A673 (cell line): Measurements from ENCODE around the gene LANCL2. TPM values are rescaled to one million over a fixed set of nuclear protein-coding genes. Genes with fewer than 3 reads are reported as not detected.
A peak's percentile ranks its signal among the peaks of the same experiment; 100 is the strongest.
"Not testable (repeated sequence)": the region's sequence is repeated elsewhere in the genome, so short reads cannot be mapped to it uniquely, and the experiment has no call there.

ENCODE experiments used
- BruUV-seq: library from RNA; stranded (reverse); fragments of 400-500 nt; replicated peaks from 2 replicates; lab custom pipeline; 2021; lab: Mats Ljungman, UMichigan
- CTCF ChIA-PET: fragments of 300-600 bp; sonication (Branson Sonifier 250); formaldehyde crosslinking; loops from one replicate; lab custom pipeline; 2022; ENCODE audit warnings: antibody characterized with exemption; lab: Charles Lee
- POLR2A ChIA-PET: fragments of 300-600 bp; sonication (Branson Sonifier 250); formaldehyde crosslinking; loops from one replicate; lab custom pipeline; 2022; ENCODE audit warnings: antibody characterized with exemption; ENCODE audit not compliant: low non-redundant PET; lab: Charles Lee
- DNase-seq: peaks from one replicate; pipeline ENCODE4 v3.0.0-alpha.2; 2015; ENCODE audit warnings: low spot score
- H3K27ac ChIP-seq: fragments of 200-600 bp; sonication (generic); 2 replicates; pipeline ENCODE4 v1.5.1; 2016; ENCODE audit warnings: mixed run types, low read depth, mild to moderate bottlenecking, mixed read lengths, antibody characterized with exemption, low read length; ENCODE audit not compliant: poor library complexity, severe bottlenecking
- H3K27me3 ChIP-seq: fragments of 200-600 bp; sonication (generic); replicated peaks from 2 replicates; pipeline ENCODE4 v1.6.1; 2017; ENCODE audit warnings: mixed run types, low read depth, mild to moderate bottlenecking, mixed read lengths, antibody characterized with exemption, low read length; ENCODE audit not compliant: insufficient read depth, poor library complexity
- H3K36me3 ChIP-seq: fragments of 200-600 bp; sonication (generic); 2 replicates; pipeline ENCODE4 v1.6.1; 2016; ENCODE audit warnings: mixed run types, mild to moderate bottlenecking, mixed read lengths, antibody characterized with exemption, low read length; ENCODE audit not compliant: insufficient read depth, poor library complexity, severe bottlenecking
- H3K4me1 ChIP-seq: fragments of 200-600 bp; sonication (generic); 2 replicates; pipeline ENCODE4 v1.6.1; 2017; ENCODE audit warnings: mixed run types, mild to moderate bottlenecking, mixed read lengths, antibody characterized with exemption, low read length; ENCODE audit not compliant: insufficient read depth, poor library complexity, severe bottlenecking
- H3K4me3 ChIP-seq: fragments of 200-600 bp; sonication (generic); 2 replicates; pipeline ENCODE4 v1.5.1; 2016; ENCODE audit warnings: low read depth, mixed run types, mild to moderate bottlenecking, mixed read lengths, low read length; ENCODE audit not compliant: poor library complexity, severe bottlenecking
- H3K9me3 ChIP-seq: fragments of 200-600 bp; sonication (generic); 2 replicates; pipeline ENCODE4 v1.6.1; 2016; ENCODE audit warnings: mixed run types, low read depth, mild to moderate bottlenecking, mixed read lengths, antibody characterized with exemption, low read length; ENCODE audit not compliant: poor library complexity, severe bottlenecking
- EZH2 ChIP-seq: fragments of 200-600 bp; sonication (generic); IDR thresholded peaks from 2 replicates; pipeline ENCODE4 v1.6.1; 2017; ENCODE audit warnings: borderline replicate concordance, low read depth, mild to moderate bottlenecking, mixed read lengths, antibody characterized with exemption, low read length; ENCODE audit not compliant: poor library complexity, severe bottlenecking
- intact Hi-C: fragments of 100-400 bp; cut with micrococcal nuclease; formaldehyde crosslinking; loops from one replicate; pipeline ENCODE4 v1.10.0; 2022; ENCODE audit not compliant: unreplicated experiment
- total RNA-seq: library from RNA; stranded (reverse); gene quantifications from 2 replicates; pipeline ENCODE4 v1.2.3, GENCODE V29; 2021
- TF ChIP-seq, protein P1 (sequence below): fragments of 300-800, 200-600 bp; sonication (generic); conservative IDR thresholded peaks from 2 replicates; pipeline ENCODE4 v1.5.1; 2017; ENCODE audit warnings: low read depth, mild to moderate bottlenecking, antibody characterized with exemption, low read length, moderate library complexity, mixed read lengths

Gene LANCL2
- total RNA-seq, 1 experiment from 2014 or later = 21.3 TPM

DNA sequence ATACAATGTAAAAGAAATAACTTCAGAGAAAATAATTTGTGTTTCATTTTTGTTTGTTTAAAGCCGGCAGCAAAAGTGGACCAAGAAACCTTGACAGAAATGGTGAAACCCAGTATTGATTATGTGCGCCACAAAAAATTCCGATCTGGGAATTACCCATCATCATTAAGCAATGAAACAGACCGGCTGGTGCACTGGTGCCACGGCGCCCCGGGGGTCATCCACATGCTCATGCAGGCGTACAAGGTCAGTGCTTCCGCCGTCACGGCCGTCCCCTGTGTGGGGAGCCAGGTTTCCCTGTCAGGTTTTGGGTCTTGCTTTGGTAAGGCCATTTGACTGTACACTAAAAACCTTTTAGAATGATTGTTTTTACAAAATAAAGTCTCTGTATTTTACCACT lies 46.7 kb downstream of the LANCL2 start:
- H3K9me3 ChIP-seq = no peaks in the 10 kb centered on the region
- CTCF ChIA-PET = no interaction called here
- H3K36me3 ChIP-seq = no peaks in the 10 kb centered on the region
- no peaks in the 10 kb centered on the region for H3K4me1 ChIP-seq
- H3K27ac ChIP-seq = no peak overlapping the region
- no peak overlapping the region for H3K4me3 ChIP-seq
- intact Hi-C loops = no loop called here
- no peak for TF ChIP-seq EZH2
- TF ChIP-seq, protein P1, sequence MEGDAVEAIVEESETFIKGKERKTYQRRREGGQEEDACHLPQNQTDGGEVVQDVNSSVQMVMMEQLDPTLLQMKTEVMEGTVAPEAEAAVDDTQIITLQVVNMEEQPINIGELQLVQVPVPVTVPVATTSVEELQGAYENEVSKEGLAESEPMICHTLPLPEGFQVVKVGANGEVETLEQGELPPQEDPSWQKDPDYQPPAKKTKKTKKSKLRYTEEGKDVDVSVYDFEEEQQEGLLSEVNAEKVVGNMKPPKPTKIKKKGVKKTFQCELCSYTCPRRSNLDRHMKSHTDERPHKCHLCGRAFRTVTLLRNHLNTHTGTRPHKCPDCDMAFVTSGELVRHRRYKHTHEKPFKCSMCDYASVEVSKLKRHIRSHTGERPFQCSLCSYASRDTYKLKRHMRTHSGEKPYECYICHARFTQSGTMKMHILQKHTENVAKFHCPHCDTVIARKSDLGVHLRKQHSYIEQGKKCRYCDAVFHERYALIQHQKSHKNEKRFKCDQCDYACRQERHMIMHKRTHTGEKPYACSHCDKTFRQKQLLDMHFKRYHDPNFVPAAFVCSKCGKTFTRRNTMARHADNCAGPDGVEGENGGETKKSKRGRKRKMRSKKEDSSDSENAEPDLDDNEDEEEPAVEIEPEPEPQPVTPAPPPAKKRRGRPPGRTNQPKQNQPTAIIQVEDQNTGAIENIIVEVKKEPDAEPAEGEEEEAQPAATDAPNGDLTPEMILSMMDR = no peak
- no peak for DNase-seq
- POLR2A ChIA-PET = no interaction called here
- no TSS peak for BruUV-seq
- H3K27me3 ChIP-seq = no peaks in the 10 kb centered on the region

DNA sequence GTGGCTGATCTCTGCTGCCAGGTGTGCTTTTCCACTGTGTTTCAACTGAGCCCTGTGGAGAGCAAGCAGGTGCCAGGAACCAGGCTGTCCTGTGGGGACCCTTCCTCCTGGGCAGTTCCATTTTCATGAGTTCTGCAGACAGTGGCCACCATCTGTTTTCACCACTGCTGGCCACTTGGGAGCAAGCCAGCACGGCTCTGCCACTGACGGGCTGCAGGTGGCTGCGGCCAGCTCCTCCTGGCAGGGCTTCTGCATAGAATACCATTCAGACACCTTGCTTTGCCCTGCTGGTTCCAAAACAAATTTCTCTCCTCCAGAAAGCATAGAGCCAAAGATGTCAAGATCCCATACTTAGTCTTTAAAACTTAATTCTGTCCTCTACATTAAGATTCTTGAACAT lies 48.3 kb downstream of the LANCL2 start:
- DNase-seq = no peak
- H3K4me3 ChIP-seq = no peak overlapping the region
- no peaks in the 10 kb centered on the region for H3K36me3 ChIP-seq
- H3K9me3 ChIP-seq = no peaks in the 10 kb centered on the region
- no peak for TF ChIP-seq EZH2
- TF ChIP-seq, protein P1 = no peak
- H3K4me1 ChIP-seq = no peaks in the 10 kb centered on the region
- H3K27ac ChIP-seq = no peak overlapping the region
- ChIA-PET POLR2A (interaction anchor here (0.5 kb wide), 1 partner anchor 163 kb away, joined by 3 read pairs; no protein-coding TSS in a partner anchor), CTCF (no interaction called here)
- intact Hi-C loops = no loop called here
- H3K27me3 ChIP-seq = no peaks in the 10 kb centered on the region
- no TSS peak for BruUV-seq

DNA sequence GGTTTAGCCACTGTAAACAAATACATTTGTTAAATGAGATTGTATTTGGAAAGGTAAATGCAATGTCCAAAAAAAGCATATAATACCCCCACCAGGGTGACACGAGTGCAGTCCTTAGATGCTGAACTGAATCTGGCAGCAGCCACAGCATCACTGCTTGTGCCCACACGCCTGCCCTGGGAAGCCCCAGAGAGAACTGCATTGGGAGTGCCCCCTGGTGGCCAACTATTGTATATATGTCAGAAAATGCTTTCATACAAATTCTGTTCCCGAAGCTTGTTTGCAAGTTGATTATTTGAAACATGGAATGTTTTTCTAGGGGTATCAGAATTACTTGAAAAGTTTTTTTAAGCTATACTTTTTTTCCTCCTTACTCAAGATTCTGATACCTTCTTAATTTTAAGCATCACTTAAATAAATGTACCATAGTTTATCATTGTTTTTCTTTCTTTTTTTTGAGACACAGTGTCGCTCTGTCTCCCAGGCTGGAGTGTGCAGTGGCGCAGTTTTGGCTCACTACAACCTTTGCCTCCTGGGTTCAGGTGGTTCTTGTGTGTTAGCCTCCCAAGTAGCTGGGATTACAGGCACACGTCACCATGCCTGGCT lies 50.1 kb downstream of the LANCL2 start:
- no peaks in the 10 kb centered on the region for H3K27me3 ChIP-seq
- no peak overlapping the region for H3K4me3 ChIP-seq
- no TSS peak for BruUV-seq
- no peaks in the 10 kb centered on the region for H3K4me1 ChIP-seq
- DNase-seq = peak; percentile 84
- H3K27ac ChIP-seq = no peak overlapping the region
- POLR2A ChIA-PET = no interaction called here
- intact Hi-C loops = loop anchor here (1.0 kb wide), 2 partner anchors 135 to 641 kb away; no protein-coding TSS in a partner anchor
- no peaks in the 10 kb centered on the region for H3K36me3 ChIP-seq
- no peaks in the 10 kb centered on the region for H3K9me3 ChIP-seq
- CTCF ChIA-PET = interaction anchor here (0.5 to 1.0 kb wide), 5 partner anchors 16 to 649 kb away, joined by 3 to 7 read pairs (median 6); no protein-coding TSS in a partner anchor
- TF ChIP-seq EZH2 = no peak
- TF ChIP-seq, protein P1 = peak; percentile 80

DNA sequence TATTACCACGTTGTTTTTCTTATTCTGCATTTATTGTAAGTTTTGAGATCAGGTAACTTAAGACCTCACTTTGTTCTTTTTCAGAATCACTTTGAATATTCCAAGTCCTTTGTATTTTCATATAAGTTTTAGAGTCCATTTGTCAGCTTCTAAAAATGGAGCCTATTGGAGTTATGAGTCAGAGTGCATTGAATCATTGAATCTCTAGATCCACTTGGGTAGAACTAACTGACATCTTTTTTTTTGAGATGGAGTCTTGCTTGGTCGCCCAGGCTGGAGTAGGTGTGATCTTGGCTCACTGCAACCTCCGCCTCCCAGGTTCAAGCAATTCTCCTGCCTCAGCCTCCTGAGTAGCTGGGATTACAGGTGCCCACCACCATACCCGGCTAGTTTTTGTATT lies 52.3 kb downstream of the LANCL2 start:
- H3K27ac ChIP-seq, H3K27me3 ChIP-seq, BruUV-seq, H3K4me1 ChIP-seq, DNase-seq, H3K36me3 ChIP-seq, H3K9me3 ChIP-seq, intact Hi-C loops, H3K4me3 ChIP-seq, POLR2A ChIA-PET: not testable (repeated sequence)
- CTCF ChIA-PET = interaction anchor here (0.6 kb wide), 1 partner anchor 138 kb away, joined by 6 read pairs; no protein-coding TSS in a partner anchor
